ENCODE data around the gene CBX1.

The CBX1 gene

DNA sequence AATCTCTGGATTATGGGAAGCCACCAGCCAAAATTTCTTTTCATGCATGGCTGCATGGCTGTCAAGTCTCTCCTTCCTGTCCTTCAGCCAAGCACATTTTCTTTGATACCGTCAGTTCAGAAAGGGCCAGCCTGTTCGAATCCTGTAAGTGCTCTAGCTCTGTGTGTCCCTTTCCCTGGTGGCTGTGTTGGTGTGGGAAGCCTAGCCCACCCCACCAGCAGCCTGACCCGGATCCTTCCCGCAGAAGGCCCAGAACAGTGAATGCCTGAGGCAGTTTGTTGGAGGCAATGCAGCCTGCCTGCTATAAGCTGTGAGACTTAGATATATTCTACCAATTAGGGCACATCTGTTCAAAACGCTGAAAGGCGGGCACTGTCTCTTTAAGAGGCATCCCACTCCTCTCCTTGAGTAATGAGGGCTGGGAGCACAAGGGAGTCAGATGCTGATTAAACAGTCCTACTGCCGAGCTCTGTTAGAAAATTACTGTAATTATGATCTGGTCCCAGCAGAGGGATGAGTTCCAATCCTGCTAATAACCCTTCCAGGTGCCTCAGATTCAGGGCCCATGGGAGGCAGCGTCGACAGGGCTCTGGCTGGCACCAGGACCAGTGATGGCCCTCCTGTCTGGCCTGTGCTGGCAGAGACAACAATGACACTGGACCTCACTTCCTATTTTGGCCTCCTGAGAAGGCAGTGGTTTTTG, 24.7 kb upstream of the CBX1 start:
- no peak for DNase-seq (ENCODE audit: low spot score)
- TF ChIP-seq, protein P1, sequence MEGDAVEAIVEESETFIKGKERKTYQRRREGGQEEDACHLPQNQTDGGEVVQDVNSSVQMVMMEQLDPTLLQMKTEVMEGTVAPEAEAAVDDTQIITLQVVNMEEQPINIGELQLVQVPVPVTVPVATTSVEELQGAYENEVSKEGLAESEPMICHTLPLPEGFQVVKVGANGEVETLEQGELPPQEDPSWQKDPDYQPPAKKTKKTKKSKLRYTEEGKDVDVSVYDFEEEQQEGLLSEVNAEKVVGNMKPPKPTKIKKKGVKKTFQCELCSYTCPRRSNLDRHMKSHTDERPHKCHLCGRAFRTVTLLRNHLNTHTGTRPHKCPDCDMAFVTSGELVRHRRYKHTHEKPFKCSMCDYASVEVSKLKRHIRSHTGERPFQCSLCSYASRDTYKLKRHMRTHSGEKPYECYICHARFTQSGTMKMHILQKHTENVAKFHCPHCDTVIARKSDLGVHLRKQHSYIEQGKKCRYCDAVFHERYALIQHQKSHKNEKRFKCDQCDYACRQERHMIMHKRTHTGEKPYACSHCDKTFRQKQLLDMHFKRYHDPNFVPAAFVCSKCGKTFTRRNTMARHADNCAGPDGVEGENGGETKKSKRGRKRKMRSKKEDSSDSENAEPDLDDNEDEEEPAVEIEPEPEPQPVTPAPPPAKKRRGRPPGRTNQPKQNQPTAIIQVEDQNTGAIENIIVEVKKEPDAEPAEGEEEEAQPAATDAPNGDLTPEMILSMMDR (IDR thresholded peaks at IDR 0.05; ENCODE audit: extremely low read depth, insufficient read depth, missing control alignments): no peak
- in situ Hi-C loops (cut with MboI; ENCODE audit: low pct_unique_long_range_greater_than_20kb, low sequenced_read_pairs, unreplicated experiment): no loop called here

DNA sequence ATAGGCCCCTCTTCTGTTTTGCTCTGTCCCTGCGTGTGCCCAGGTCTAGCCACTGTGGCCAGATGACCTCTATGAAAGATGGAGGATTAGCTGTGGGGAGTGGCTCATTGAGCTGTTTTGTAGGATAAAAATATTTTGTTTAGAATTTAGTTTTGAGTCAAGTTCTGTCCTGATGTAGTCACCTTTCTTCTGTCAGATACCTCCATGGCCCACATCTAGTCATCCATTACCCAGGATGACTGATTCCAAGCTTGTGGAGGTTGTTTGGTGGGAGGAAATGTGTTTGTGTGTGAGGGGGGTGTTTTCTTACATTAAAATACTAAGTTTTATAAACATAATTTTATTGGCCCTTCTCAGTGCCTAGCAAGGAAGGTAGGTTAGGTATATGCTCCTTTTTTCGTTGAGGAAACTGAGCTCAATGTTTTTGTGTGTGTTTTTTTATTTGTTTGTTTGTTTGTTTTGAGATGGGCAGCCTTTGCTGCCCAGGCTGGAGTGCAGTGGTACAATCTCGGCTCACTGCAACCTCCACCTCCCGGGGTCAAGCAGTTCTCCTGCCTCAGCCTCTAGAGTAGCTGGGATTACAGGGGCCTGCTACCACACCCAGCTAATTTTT, 22.6 kb upstream of the CBX1 start:
- in situ Hi-C loops (cut with MboI; ENCODE audit: low pct_unique_long_range_greater_than_20kb, low sequenced_read_pairs, unreplicated experiment): no loop called here

GRCh38 chr17:48123111-48123510, 21.8 kb upstream of the CBX1 start:
- TF ChIP-seq, protein P1 (IDR thresholded peaks at IDR 0.05; ENCODE audit: extremely low read depth, insufficient read depth, missing control alignments): no peak
- no peak for DNase-seq (ENCODE audit: low spot score)
- in situ Hi-C loops (cut with MboI; ENCODE audit: low pct_unique_long_range_greater_than_20kb, low sequenced_read_pairs, unreplicated experiment): no loop called here

More for the DNA sequence above, 22.6 kb upstream of the CBX1 start:
- DNase-seq (ENCODE audit: low spot score): no peak
- TF ChIP-seq, protein P1 (IDR thresholded peaks at IDR 0.05; ENCODE audit: extremely low read depth, insufficient read depth, missing control alignments): no peak

GRCh38 chr17:48122665-48123045, 21.4 kb upstream of the CBX1 start:
- TF ChIP-seq, protein P1 (IDR thresholded peaks at IDR 0.05; ENCODE audit: extremely low read depth, insufficient read depth, missing control alignments): no peak
- in situ Hi-C loops (cut with MboI; ENCODE audit: low pct_unique_long_range_greater_than_20kb, low sequenced_read_pairs, unreplicated experiment): no loop called here
- no peak for DNase-seq (ENCODE audit: low spot score)

- in situ Hi-C loops (cut with MboI; ENCODE audit: low pct_unique_long_range_greater_than_20kb, low sequenced_read_pairs, unreplicated experiment): no loop called here
- no peak for DNase-seq (ENCODE audit: low spot score)
- TF ChIP-seq, protein P1 (IDR thresholded peaks at IDR 0.05; ENCODE audit: extremely low read depth, insufficient read depth, missing control alignments): no peak
Measured at GRCh38 chr17:48121923-48122664, 20.8 kb upstream of the CBX1 start.

- TF ChIP-seq, protein P1 (IDR thresholded peaks at IDR 0.05; ENCODE audit: extremely low read depth, insufficient read depth, missing control alignments): no peak
- DNase-seq (ENCODE audit: low spot score): peak; percentile 57
- in situ Hi-C loops (cut with MboI; ENCODE audit: low pct_unique_long_range_greater_than_20kb, low sequenced_read_pairs, unreplicated experiment): no loop called here
Measured at GRCh38 chr17:48113201-48113676, 12.0 kb upstream of the CBX1 start.

All from GM13977 (cell line).